ENCODE results near the gene ASXL1.
"Not testable (repeated sequence)": the region's sequence is repeated elsewhere in the genome, so short reads cannot be mapped to it uniquely, and the experiment has no call there.

The ASXL1 gene

DNA sequence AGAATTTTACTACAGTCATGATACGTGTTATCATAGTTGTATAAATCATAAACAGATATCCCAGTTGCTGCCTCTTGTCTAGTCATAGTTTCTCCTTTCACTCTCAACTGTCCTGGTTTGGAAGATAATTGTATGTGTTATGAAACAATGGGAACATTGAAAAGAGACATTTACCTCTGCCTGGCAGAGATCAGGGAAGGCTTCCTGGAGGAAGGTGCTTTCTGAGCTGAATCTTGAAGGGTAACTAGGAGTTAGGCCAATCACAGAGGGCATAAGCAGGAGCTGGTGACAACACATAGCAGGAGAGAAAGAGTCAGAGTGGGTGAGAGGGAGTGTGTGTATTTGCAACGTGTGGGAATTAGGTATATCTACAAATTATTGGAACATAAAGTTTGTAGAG lies 5.4 kb downstream of the ASXL1 start:
- DNase-seq, result no peak

DNA sequence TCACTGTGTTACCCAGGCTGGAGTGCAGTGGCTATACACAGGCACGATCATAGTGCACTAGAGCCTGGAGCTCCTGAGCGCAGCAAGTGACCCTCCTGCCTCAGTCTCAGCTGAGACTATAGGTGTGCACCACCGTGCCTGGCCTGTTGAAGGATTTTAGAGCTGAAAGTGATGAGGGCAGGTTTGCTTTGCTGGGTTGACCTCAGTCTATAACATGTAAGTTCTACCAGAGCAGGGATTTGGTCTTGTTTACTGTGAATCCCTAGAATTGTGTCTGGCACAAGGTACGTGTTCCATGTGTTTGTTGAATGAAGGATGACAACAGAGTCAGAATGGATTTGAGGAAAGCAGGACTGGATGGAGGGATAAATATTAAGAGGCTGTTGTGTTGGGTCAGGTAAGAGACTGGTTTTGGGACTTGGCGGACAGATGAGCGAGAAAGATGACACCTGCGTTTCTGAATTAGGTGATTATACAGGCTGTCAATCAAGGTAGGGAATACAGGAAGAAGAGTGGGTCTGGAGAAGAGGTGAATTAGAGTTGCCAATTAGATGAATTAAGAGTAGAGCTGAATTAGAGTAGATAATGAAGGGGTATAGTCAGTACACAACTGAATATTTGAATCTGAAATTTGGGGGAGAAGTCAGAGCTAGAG lies 6.5 kb downstream of the ASXL1 start:
- DNase-seq, result no peak

DNA sequence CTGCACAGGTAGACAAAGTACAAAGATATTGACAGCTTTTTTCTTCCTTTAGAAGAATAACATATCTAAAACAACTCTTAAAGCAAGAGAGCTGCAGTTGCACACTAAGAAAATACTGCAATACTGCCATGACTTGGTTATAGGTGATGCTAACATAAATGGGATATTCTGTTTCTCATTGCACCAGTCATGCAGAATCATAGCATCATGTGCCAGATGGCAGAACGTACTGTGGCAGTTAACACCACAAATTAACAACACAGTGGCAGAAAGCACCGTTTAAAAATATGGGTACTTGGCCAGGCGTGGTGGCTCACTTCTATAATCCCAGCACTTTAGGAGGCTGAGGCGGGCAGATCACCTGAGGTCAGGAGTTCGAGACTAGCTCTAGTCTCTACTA lies 7.4 kb downstream of the ASXL1 start:
- DNase-seq, result no peak

DNA sequence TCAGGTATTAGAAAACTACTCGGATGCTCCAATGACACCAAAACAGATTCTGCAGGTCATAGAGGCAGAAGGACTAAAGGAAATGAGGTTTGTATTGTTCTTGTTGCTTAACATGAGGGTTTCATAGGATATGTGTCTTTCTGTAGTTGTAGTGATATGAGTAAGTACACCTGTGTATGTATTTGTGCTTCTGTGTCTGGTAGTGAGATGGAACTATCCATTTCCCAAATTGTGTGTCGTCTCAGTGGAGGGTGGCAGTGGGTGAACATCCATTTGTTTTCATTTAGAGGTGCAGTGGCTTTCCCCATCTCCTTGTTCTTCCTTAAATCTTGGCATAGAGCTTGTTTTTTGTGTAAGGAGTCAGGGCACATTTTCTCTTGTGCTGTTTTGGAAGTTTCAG lies 8.2 kb downstream of the ASXL1 start:
- no peak for DNase-seq

DNA sequence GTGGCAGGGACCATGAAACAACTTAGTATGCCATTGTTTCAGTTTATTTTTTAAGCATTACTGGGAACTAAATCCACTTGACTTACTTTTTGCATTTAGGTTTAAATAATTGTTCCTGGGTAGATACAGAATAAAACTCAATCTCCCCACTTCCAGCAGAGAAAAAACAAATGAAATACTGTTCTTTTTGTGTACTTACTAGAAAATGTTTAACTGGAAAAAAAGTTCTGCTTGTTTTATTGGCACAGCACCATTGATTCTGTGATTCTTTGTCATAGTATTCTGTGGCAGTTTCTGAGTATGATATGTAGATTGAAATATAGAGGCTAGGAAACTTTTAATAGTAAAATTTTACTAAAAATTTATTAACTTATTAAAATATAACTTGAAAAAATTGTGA lies 10.2 kb downstream of the ASXL1 start:
- DNase-seq, result no peak

DNA sequence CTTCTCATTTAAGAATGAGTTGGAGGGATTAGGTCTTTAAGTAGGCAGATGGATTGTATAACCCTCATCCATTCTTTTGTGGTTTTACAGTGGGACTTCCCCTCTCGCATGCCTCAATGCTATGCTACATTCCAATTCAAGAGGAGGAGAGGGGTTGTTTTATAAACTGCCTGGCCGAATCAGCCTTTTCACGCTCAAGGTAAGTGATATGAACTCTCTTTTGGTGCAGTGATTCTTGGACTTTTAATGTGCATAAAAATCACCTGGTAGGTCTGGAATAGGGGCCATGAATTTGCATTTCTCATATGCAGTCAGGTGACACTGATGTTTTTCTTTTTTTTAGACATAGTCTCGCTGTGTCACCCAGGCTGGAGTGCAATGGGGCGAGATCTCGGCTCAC lies 10.8 kb downstream of the ASXL1 start:
- DNase-seq, result no peak

DNA sequence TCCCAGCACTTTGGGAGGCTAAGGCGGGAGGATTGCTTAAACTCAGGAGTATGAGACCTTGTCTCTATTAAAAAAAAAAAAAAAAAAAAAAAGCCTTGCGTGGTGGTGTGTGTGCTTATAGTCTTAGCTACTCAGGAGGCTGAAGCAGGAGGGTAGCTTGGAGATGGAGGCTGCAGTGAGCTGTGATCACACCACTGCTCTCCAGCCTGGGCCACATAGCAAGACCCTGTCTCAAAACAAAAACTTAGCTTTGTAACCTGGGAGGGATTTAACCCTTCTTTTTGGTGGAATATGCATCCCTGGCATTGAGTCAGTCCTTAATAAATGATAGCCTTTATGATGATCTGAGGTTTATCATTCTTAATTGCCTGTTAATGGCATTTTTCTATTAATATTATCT lies 12.8 kb downstream of the ASXL1 start:
- no peak for DNase-seq

DNA sequence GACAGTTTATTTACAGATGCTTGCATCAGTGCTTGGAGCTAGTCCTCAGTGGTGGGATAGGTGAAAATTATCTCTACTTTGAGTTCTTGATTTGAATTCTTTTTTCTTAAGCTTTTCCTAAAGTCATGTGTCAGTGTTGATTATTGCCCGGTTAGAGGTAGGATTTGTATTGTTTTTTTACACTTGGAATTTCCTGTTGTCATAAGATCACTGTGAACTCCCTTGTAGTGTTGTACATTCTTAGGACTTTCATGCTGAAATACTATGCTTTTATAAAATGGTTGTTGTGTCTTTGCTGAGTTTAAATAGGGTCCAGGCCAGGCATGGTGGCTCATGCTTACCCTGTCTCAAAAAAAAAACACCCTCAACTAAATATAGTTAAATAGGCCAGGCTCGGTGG lies 20.3 kb downstream of the ASXL1 start:
- DNase-seq, result no peak

DNA sequence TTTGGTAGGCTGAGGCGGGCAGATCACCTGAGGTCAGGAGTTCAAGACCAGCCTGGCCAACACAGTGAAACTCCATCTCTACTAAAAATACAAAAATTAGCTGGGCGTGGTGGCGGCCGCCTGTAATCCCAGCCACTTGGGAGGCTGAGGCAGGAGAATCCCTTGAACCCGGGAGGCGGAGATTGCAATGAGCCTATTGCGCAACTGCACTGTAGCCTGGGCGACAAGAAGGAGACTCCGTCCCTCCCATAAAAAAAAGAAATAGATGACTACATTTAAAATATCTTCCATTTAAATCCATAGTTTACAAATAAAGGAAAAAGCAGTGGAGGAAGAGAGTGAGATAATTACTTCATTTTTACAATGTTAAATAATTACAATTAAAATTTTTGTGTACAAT lies 21.9 kb downstream of the ASXL1 start:
- DNase-seq, result not testable (repeated sequence)

DNA sequence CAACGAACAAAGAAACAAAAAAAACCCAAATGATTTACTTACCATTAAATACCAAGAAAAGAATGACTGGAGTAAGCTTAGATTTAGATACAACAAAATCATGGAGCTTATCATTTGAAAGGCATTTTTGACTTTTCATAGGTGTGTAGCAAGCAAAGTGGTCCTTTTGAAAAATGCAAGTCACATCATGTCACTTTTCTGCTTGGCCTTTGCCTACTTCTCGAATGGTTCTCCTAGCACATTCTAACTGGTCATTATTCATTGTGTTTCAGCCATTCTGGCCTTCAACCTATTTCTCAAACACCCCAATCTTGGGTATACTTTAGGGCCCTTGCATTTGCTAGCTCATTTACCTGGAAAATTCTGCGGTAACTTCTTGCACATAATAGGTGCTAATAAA lies 22.6 kb downstream of the ASXL1 start:
- DNase-seq, result no peak

DNA sequence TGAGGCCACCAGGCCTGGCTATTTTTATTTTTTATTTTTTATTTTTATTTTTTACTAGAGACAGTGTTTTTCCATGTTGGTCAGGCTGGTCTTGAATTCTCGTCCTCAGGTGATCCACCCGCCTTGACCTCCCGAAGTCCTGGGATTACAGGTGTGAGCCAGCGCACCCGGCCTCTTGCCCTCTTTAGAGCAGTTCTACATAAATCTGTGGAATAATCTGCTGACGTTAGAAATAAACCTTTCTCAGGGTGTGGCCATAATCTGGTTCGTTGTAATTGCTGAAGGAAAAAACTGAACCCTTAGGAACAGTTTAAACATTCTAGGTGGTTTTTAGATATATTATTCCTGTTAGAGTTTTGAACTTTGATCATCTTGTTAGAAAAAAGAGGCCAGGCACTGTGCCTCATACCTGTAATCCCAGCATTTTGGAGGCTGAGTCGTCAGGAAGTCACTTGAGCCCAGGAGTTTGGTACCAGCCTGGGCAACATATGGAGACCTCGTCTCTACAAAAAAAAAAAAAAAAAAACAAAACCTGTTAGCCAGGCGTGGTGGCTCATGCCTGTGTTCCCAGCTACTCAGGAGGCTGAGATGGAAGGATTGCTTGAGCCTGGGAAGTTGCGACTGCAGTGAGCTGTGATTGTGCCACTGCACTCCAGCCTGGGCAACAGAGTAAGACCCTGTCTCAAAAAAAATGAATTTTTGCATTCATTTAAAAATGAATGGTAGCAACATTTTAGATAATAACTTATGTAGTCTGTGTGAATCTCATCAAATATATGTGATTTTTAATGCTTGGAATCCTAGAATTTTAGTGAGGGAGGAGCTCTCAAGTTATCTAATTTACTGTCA lies 24.2 kb downstream of the ASXL1 start:
- DNase-seq, result no peak

DNA sequence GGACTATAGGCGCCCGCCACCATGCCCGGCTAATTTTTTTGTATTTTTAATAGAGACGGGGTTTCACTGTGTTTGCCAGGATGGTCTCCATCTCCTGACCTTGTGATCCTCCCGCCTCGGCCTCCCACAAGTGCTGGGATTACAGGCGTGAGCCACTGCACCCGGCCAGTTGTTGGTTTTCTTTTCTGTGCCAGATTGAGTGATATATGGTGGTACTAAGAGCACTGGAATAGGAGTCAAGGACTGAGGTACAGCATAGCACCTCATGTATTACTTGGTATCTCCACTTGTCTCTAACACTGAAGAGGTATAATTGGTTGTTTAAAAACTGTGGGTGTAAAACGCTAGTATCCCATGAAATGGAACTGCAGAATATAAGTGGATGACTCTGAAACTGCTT lies 25.3 kb downstream of the ASXL1 start:
- not testable (repeated sequence) for DNase-seq

DNA sequence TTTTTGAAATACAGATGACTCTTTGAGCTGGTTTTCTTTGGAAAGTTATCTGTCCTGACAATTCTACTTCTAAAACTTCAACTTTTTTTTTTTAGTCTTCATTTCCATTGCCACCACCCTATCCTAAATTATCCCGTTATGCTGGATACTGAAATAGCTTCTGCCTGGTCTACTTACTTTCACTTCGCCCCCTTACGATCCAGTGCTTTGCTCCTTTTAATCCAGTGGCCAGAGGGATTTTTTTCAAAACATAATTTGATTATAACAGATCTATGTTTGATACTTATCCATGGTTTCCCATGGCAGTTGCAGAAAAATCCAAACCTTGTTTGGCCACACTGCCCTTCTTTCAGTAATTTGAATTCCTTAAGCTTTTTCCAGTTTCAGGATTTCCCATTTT lies 27.4 kb downstream of the ASXL1 start:
- no peak for DNase-seq

DNA sequence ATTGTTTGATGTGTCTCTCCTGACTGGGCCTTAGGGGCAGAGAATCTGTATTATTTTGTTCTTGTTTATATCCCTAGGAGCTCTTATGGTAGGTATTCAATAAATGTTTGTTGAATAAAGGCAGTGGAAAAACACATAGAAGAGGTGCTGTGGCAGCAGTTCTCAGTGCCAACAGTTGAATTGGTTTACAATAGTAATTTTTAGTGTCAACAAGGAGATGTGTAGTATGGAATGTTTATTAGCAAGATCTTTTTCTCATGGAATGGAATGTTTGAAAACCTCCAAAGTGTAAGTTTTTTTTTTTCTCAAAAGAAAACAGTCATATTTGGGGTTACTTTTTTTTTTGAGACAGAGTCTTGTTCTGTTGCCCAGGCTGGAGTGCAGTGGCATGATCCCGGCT lies 28.0 kb downstream of the ASXL1 start:
- no peak for DNase-seq

DNA sequence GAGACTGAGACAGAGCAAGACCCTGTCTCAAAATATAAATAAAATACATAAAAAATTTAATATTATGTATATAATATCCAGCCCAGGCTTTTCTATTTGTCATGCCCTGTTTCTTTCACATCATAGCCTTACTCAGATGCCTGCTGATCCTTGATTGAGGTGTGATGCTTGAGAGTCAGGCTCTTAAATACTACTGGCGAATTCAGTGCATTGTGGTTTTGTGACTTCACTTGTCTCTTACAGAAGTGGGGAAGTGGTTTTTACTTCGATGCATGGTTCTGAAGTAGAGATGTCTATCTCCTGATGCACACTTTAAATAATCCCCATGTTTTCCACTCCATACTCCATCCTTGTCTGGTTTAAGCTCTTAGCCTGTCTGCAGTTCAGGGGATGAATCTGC lies 29.1 kb downstream of the ASXL1 start:
- DNase-seq, result no peak

DNA sequence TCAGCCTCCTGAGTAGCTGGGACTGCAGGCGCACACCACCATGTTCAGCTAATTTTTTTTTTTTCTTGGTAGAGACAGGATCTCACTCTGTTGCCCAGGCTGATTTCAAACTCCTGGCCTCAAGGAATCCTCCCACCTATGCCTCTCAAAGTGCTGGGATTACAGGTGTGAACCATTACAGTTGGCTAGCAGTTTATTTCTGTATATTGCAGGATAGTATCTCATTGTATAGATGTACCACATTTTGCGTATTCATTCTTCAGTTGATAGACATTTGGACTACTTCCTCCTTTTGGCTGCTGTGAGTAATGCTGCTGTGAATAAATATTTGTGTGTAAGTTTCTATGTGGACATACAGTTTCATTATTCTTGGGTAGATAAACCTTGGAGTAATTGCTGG lies 32.9 kb downstream of the ASXL1 start:
- no peak for DNase-seq

DNA sequence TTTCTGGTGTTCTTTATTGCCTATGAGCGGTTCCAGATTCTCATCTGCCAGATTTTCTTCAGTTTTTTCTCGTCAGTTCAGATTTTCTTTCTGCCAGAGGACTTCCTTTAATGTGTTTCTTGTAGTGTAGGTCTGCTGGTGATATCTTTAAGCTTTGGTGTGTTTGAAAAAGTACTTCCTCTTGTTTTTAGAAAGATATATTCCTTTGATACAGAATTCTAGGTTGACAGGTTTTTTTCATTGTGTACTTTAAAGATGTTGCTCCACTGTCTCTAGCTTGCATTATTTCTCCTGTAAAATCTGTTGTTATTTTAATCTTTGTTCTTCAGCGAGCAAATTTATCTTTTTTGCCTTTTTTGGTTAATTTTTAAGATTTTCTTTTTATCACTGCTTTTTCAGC lies 36.9 kb downstream of the ASXL1 start:
- DNase-seq, result no peak

DNA sequence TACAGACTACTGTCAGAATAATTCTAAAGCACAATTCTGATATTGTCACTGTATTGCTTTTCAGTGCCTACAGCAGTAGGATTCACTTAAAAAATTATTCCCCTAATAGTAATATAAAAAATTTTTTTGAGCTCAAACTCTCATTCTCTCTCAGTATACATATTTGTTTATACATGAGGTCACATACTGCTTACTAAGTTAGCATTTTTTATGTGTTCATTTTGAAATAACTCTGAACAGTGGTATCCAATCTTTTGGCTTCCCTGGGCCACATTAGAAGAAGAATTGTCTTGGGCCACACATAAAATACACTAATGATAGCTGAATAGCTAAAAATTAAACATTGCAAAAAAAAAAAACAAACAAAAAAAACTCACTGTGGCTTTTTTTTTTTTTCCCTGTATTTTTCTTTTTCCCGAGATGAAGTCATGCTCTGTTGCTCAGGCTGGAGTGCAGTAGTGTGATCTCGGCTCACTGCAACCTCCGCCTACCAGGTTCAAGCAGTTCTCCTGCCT lies 38.6 kb downstream of the ASXL1 start:
- DNase-seq, result no peak

DNA sequence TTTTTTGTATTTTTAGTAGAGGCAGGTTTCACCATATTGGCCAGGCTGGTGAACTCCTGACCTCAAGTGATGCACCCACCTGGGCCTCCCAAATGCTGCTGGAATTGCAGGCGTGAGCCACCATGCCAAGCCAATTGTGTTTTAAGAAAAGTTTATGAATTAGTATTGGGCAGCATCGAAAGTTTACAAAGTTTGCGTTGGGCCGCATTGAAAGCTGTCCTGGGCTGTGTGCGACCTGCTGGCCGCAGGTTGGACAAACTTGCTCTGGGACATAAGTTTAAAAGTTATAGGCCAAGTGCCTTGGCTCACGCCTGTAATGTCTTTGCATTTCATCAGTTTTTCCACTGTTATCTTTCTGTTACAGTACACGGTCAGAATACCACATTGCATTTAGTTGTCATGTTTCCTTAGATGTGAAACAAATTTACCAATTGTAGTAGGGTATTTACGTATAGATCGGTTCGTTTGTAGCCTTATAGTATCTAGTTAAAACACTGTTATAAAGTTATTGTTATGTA lies 39.5 kb downstream of the ASXL1 start:
- no peak for DNase-seq

DNA sequence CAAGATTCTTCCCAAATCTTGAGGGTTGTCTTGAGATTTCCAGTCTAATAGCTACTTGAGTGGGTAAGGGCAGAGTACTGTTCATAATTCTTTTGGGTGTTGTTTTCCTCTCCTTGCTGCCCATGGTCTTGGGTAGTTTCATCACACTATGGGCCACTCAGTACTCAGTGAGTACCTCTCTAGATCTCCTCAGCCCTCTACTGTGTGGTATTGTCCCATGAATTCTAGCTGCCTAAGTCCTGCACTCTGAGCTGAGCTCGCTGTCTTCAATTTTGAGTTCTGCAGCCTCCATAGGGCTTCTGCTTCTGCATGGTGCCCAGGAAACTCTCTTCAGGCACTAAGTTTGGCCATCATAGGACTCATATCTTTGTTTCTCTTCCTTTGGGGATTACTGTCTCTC lies 42.3 kb downstream of the ASXL1 start:
- no peak for DNase-seq

DNA sequence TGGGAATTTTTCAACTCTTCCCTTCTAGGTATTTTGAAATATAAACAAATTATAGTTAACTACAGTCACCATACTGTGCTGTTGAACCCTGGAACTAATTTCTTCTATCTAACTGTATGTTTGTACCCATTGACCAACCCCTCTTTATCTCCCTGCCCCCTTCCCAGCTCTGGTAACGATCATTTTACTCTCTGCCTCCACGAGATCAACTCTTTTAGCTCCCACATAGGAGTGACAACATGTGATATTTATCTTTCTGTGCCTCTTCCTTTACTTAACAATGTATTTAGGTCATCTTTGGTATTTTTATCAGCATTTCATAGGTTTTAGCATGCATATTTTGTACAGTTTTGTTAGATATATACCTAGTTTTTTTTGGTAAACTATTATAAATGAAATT lies 45.9 kb downstream of the ASXL1 start:
- no peak for DNase-seq

DNA sequence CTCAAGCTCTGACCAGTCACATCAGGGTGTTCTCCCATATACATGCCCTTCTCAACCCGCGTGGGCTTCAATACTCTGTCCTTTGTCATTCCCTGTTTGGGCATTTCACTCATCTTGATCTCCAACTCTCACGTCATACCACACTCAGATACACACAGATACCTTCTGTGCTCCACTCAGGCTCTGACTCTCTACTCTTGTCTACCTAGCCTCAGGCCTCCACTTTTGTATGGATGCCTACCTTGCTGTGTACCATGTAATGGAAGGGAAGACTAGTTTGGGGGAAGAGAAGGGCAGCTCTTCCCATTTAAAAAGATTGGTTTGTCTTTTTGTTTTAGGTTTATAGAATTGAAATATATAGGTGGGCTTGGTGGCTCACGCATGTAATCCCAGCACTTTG lies 48.6 kb downstream of the ASXL1 start:
- no peak for DNase-seq

DNA sequence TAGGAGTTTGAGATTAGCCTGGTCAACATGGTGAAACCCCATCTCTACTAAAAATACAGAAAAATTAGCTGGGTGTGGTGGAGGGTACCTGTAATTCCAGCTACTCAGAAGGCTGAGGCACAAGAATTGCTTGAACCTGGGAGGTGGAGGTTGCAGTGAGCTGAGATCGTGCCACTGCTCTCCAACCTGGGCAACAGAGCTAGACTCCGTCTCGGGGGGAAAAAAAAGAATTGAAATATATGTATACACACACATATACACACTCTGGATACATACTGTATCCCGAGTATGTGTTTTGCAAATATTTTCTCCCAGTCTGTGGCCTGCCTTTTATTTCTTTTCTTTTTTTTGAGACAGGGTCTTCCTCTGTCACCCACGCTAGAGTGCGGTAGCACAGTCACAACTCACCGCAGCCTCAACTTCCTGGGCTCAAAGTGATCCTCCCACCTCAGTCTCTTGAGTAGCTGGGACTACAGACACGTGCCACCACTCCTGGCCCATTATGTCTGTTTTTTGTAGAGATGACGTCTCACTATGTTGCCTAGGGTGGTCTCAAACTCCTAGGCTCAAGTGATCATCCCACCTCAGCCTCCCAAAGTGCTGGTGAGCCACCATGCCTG lies 49.1 kb downstream of the ASXL1 start:
- peak; percentile 74 for DNase-seq
